Body of pancreas (tissue), 4 donors: ENCODE measurements around the gene ZC3H18. TPM values are rescaled to one million over a fixed set of nuclear protein-coding genes. Genes with fewer than 3 reads are reported as not detected.
A peak's percentile ranks its signal among the peaks of the same experiment; 100 is the strongest.

ENCODE experiments used
- ATAC-seq: fragments of 150-250 bp; one replicate; pipeline ENCODE4 v1.9.1; 2016
- DNase-seq, 4 donors: peaks; one replicate each; pipeline ENCODE4 v3.0.0-alpha.2; 2019
- H3K27ac ChIP-seq, 4 donors: fragments of 200-600 bp; sonication (generic); 1 replicate in 3 of 4; 2 replicates in 1 of 4; pipeline versions ENCODE4 v1.5.1 to v1.6.1; 2016 to 2019; ENCODE audit warnings: mild to moderate bottlenecking in 1 of 4, mixed read lengths in 1 of 4, moderate library complexity in 1 of 4
- H3K27me3 ChIP-seq, 2 donors: fragments of 200-600 bp; sonication (generic); one replicate each; pipeline ENCODE4 v1.6.0; 2016; ENCODE audit warnings: mild to moderate bottlenecking in 1 of 2
- H3K36me3 ChIP-seq, 2 donors: fragments of 200-600 bp; sonication (generic); replicated peaks in 1 of 2; 2 replicates each; pipeline ENCODE4 v1.5.1; 2016; ENCODE audit warnings: low read depth in 2 of 2; ENCODE audit not compliant: insufficient read depth in 1 of 2
- H3K4me1 ChIP-seq: fragments of 200-600 bp; sonication (generic); one replicate; pipeline ENCODE4 v1.6.0; 2016
- H3K4me3 ChIP-seq, 2 donors: fragments of 200-600 bp; sonication (generic); 1 replicate in 1 of 2; 2 replicates in 1 of 2; pipeline ENCODE4 v1.5.1; 2016 to 2019
- H3K9me3 ChIP-seq, 3 donors: fragments of 200-600 bp; sonication (generic); 1 replicate in 2 of 3; 2 replicates in 1 of 3; pipeline ENCODE4 v1.5.1; 2016
- POLR2A ChIP-seq, 3 donors: fragments of 450-650 bp; IDR thresholded peaks; one replicate each; pipeline ENCODE4 v1.6.1; 2016; ENCODE audit warnings: antibody characterized with exemption in 3 of 3, mild to moderate bottlenecking in 2 of 3
- WGBS, 2 donors: methylation state at CpG; one replicate each; pipeline ENCODE4 v1.1.5; 2017; 5-methylcytosine and 5-hydroxymethylcytosine counted together
- intact Hi-C: fragments of 100-400 bp; cut with DNase I; formaldehyde crosslinking; loops from one replicate; pipeline ENCODE4 v1.15.1; 2023
- total RNA-seq, 2 donors: library from RNA; depleted of rRNA; stranded (reverse); fragments of >200 nt; gene quantifications; one replicate each; pipeline ENCODE4 v1.1.0, GENCODE V29; 2016
- TF ChIP-seq, protein P1 (sequence below), 7 experiments: fragments of 450-650 bp in 4 of 7; fragments of 200-600 bp in 3 of 7; sonication (generic) in 3 of 7; IDR thresholded peaks; one replicate each; pipeline ENCODE4 v1.5.1; 2016 to 2019; ENCODE audit warnings: antibody characterized with exemption in 7 of 7

The ZC3H18 gene
- total RNA-seq, 2 donors from 2014 or later = 11.7 to 22.4 TPM

DNA sequence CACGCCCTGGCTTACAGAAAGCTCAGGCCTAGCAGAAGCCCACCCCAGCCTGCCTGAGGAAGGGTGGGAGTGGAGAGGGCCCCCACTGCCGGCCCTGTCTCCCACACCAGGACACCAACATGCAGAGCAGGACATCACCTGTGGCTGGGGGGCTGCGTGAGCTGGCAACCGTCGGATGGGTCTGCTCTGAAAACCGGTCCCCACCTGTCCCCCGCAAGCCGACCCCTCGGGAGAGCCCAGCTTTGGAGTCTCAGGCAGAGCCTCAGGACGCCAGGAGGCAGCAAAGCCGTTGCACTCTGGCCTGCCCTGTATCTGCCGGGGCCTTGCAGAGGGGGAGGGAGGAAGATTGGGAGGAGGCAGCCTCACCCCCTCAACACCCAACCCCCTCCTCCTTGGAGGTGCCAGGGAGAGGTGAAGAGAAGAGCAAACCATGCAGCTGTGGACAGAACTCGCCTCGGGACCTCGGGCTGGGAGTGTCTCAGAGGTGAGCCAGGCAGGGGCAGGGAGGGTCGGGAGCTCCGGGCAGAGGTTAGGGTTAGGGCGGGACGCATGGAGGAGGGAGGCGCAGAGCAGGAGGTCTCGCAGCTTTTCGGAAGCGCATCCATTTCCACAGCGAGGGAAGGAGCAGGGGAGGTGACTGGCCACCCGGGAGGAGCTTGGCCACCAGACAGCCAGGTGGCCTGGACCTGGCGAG is 30.4 kb upstream of the ZC3H18 start:
- intact Hi-C loops = no loop called here

DNA sequence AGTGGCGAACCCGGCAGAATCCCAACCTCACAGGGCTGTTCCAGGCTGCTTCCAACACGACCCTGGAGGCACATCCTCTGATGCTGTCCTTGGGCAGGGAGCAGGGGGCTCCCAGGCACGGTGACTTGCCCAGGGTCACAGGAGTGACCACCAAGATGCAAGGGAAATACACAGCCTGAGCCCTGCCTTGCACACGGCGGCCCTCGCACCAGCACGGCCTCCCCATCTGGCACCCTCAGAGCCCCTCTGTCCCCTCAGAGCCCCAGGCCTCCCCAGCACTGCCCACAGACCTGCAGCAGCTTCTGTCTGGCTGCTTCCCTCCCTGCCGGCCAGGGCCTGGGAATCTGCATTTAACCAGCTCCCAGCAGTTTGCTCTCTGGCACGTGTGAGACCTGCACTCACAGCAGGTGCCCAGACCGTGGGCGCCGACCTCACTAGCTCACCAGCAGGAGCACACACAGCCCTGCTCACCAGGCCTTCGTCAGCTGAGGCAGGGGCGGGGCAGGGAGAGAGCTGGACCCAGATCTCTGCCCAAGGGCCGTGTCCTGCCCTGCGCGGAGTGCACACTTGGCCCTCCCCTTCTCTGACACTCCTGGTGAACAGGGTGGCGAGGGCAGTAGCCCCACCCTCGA is 29.7 kb upstream of the ZC3H18 start:
- TF ChIP-seq POLR2A (IDR thresholded peaks at IDR 0.05) = no peak
- TF ChIP-seq, protein P1, sequence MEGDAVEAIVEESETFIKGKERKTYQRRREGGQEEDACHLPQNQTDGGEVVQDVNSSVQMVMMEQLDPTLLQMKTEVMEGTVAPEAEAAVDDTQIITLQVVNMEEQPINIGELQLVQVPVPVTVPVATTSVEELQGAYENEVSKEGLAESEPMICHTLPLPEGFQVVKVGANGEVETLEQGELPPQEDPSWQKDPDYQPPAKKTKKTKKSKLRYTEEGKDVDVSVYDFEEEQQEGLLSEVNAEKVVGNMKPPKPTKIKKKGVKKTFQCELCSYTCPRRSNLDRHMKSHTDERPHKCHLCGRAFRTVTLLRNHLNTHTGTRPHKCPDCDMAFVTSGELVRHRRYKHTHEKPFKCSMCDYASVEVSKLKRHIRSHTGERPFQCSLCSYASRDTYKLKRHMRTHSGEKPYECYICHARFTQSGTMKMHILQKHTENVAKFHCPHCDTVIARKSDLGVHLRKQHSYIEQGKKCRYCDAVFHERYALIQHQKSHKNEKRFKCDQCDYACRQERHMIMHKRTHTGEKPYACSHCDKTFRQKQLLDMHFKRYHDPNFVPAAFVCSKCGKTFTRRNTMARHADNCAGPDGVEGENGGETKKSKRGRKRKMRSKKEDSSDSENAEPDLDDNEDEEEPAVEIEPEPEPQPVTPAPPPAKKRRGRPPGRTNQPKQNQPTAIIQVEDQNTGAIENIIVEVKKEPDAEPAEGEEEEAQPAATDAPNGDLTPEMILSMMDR (IDR thresholded peaks at IDR 0.05) = no peak
- intact Hi-C loops = no loop called here
- Histone ChIP-seq H3K27me3 (no peaks in the 10 kb centered on the region), H3K4me3 (no peak overlapping the region), H3K36me3 (no peaks in the 10 kb centered on the region), H3K4me1 (peaks cover 5% of the 10 kb centered on the region), H3K27ac (no peak overlapping the region), H3K9me3 (peaks cover 0 to 12% (median 0%) of the 10 kb centered on the region in 3 donors)
- ATAC-seq = no peak
- DNase-seq = peak in 2 of 4 donors; percentile 44 to 53
- WGBS, 2 donors = 47 to 59% methylated on average over 8 to 16 of the region's 20 CpGs

More for the DNA sequence above, 30.4 kb upstream of the ZC3H18 start:
- peaks cover 9% of the 10 kb centered on the region for H3K4me1 ChIP-seq
- H3K27ac ChIP-seq = no peak overlapping the region
- peaks cover 0 to 12% (median 0%) of the 10 kb centered on the region in 3 donors for H3K9me3 ChIP-seq
- 34 to 37% methylated on average over 23 to 26 of the region's 26 CpGs for WGBS, 2 donors
- H3K36me3 ChIP-seq = no peaks in the 10 kb centered on the region
- TF ChIP-seq, protein P1 (IDR thresholded peaks at IDR 0.05) = peak in 1 of 7 experiments; percentile 4
- TF ChIP-seq POLR2A (IDR thresholded peaks at IDR 0.05) = no peak
- DNase-seq (peak in 1 of 4 donors; percentile 63), ATAC-seq (no peak)
- H3K27me3 ChIP-seq = no peaks in the 10 kb centered on the region
- no peak overlapping the region for H3K4me3 ChIP-seq

DNA sequence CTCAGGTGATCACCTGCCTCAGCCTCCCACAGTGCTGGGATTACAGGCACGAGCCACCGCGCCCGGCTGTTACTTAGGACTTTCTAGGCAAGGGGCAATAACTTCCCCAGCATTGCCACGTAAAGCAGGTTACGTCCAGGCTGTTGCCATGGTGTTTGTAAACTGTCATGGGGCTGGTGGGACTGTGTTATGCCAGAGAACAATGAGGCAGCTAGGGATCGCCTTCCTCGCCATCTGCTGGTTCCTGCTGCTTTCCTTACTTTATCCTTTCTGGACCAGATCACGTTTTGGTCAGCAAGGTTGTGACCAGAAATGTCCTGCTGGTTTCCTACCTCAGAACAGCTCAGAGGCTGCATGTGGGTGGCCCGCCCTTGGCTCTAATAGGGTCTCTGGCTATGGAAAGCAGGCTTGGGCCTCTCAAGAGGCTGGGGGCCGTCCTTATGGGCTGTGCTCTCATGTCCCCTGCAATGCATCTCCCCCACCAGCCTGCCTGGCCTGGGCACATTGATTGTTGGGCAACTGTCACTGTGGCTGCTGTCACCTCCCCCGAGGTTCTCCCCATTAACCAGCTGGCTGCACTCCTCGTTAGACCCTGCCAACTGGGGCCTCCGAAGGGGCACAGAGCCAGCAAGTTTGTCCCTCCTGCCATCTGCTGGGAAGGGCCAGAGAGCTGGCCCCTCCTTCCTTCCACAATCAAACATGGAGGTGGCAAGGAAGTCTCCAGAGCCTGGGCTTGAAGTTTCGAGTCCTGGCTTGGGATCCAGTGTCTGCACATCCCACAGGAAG is 28.2 kb upstream of the ZC3H18 start:
- no peak for ATAC-seq
- 67 to 75% methylated on average over 8 to 15 of the region's 15 CpGs for WGBS, 2 donors
- no peak for TF ChIP-seq POLR2A (IDR thresholded peaks at IDR 0.05)
- TF ChIP-seq, protein P1 (IDR thresholded peaks at IDR 0.05) = no peak
- intact Hi-C loops = no loop called here
- H3K9me3 ChIP-seq = peaks cover 0 to 12% (median 0%) of the 10 kb centered on the region in 3 donors
- H3K4me1 ChIP-seq = peaks cover 3% of the 10 kb centered on the region
- DNase-seq = no peak
- H3K27me3 ChIP-seq = no peaks in the 10 kb centered on the region
- H3K27ac ChIP-seq = no peak overlapping the region
- H3K36me3 ChIP-seq = no peaks in the 10 kb centered on the region
- no peak overlapping the region for H3K4me3 ChIP-seq

DNA sequence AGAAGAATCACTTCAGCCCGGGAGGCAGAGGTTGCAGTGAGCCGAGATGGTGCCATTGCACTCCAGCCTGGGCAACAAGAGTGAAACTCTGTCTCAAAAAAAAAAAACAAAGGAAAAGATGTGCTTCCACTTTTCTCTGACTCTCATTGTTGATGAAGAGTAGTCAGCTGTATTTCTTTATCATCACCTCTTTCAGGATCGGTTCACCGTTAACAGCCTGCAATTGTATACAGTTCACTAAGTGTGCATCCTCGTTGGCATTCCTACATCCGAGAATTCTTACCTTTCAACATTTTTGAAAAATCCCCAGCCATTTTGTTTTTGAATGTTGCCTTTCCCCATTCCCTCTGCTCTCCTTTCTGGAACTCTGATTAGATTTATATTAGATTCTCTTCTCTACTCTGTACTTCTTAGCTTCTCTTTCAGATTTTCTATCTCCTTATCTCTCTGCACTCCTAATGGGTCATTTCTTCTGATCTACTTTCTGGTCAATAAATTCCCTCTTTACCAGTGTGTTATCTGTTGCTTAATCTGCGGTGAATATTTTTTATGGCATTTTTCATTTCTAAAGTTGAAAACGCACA is 26.9 kb upstream of the ZC3H18 start:
- Histone ChIP-seq H3K4me1 (no peaks in the 10 kb centered on the region), H3K9me3 (peaks cover 0 to 12% (median 0%) of the 10 kb centered on the region in 3 donors), H3K27me3 (no peaks in the 10 kb centered on the region), H3K4me3 (no peak overlapping the region), H3K27ac (no peak overlapping the region), H3K36me3 (no peaks in the 10 kb centered on the region)
- TF ChIP-seq, protein P1 (IDR thresholded peaks at IDR 0.05) = no peak
- no peak for TF ChIP-seq POLR2A (IDR thresholded peaks at IDR 0.05)
- ATAC-seq (no peak), DNase-seq (no peak)
- WGBS, 2 donors = 72 to 77% methylated on average over 8 of the region's 8 CpGs
- intact Hi-C loops = no loop called here
